C4-2B (cell line): ENCODE data around the gene CCL15.
"Not testable (repeated sequence)": the region's sequence is repeated elsewhere in the genome, so short reads cannot be mapped to it uniquely, and the experiment has no call there.

Experiments used
- H3K27ac ChIP-seq: fragments of 450-650 bp; 2 replicates; pipeline ENCODE4 v1.5.1; 2017
- ZFX ChIP-seq: fragments of 450-650 bp; IDR thresholded peaks from 2 replicates; pipeline ENCODE4 v1.6.1; 2017
- TF ChIP-seq, protein P1 (sequence below): fragments of 450-650 bp; conservative IDR thresholded peaks from 2 replicates; pipeline ENCODE4 v1.5.1; 2017; ENCODE audit warnings: mild to moderate bottlenecking

The CCL15 gene

DNA sequence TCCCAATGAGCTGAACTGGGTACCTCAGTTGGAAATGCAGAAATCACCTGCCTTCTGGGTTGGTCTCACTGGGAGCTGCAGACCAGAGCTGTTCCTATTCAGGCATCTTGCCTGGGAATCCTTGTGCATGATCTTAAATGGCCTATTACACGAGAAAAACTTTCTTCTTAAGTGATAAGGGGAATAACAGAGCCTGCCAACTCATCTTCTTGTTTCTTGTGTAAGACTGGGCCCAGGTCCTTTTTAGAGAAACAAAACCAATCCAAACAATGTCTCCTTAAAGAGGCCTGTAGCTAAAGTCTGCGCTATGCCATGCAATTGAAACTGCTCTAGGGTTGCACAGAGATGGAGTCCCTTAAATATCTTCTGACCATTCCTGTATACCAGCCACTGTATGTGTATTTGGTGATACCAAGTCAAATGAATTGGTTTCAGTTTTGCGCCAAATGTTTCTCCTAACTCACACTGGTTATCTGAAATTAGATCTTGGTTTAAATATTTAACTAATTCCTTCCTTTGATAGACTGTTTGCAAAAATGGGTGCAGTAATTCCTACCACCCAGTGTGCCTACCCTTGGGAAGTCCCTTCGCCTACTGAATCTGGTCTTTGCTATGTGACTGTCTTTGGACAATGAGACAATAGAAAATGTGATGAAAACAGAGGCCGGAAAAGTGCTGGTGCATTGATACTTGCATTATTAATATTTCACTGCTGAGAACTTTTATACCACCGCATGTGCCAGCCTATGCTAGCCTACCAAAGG, 22.9 kb upstream of the CCL15 start:
- TF ChIP-seq, protein P1, sequence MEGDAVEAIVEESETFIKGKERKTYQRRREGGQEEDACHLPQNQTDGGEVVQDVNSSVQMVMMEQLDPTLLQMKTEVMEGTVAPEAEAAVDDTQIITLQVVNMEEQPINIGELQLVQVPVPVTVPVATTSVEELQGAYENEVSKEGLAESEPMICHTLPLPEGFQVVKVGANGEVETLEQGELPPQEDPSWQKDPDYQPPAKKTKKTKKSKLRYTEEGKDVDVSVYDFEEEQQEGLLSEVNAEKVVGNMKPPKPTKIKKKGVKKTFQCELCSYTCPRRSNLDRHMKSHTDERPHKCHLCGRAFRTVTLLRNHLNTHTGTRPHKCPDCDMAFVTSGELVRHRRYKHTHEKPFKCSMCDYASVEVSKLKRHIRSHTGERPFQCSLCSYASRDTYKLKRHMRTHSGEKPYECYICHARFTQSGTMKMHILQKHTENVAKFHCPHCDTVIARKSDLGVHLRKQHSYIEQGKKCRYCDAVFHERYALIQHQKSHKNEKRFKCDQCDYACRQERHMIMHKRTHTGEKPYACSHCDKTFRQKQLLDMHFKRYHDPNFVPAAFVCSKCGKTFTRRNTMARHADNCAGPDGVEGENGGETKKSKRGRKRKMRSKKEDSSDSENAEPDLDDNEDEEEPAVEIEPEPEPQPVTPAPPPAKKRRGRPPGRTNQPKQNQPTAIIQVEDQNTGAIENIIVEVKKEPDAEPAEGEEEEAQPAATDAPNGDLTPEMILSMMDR = no peak
- TF ChIP-seq ZFX = no peak
- H3K27ac ChIP-seq = no peak overlapping the region

DNA sequence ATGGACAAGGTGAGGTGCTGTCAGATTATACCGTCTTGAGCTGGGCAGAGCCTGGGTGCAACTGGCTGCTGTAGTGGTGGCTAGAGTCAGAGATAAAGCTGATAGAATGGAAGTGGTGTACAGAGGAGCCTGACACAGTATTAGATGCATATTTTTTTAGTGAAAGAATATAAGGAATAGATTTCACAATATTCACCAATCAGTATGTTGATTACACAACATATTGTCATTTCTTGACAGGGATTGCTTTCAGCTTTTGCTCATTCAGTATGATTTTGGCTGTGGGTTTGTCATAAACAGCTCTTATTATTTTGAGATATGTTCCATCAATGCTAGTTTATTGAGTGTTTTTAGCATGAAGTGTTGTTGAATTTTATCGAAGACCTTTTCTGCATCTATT, 18.1 kb upstream of the CCL15 start:
- TF ChIP-seq, protein P1 = no peak
- TF ChIP-seq ZFX = no peak
- H3K27ac ChIP-seq = no peak overlapping the region

DNA sequence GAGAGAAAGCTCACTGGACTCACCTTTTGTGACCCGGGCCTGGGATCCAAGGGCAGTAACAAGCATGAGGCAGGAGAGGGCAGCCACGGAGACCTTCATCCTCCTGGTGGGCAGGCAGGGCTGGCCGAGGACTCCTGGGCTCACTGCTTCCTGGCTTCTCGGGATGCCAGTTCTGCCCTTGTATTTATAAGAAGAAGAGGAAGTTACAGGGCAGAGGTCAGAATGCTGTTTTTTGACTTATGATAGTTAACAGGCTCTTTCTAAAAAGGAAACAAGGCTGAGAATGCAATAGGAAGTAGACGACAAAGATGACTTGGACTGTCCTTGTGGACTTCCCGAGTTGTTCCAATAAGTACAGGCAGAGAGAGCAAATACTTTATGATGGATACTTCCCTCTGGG, 16.4 kb upstream of the CCL15 start, which contains the start of gene CCL23:
TSS of gene CCL23 (minus strand) at position 174 of the 400 bp plus-strand sequence. CDS start at position 99, 75 bp downstream.
- no peak within 1 kb of the TSS for H3K27ac ChIP-seq
- no peak for TF ChIP-seq ZFX
- TF ChIP-seq, protein P1 = no peak

DNA sequence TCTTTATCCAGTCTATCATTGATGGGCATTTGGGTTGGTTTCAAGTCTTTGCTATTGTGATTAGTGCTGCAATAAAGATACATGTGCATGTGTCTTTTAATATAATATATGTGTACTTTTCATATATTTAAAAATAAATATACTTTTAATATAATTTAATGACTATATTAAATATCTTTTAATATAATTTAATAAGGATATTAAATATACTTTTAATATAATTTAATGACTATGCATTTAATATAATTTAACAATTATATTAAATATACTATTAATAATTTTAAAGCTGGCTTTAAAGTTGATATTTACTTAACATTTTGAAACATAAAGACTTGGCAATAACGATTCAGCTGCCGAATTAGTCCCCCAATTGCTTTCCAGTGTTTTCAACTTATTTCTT, 15.2 kb upstream of the CCL15 start:
- no peak overlapping the region for H3K27ac ChIP-seq
- TF ChIP-seq, protein P1 = no peak
- no peak for TF ChIP-seq ZFX

DNA sequence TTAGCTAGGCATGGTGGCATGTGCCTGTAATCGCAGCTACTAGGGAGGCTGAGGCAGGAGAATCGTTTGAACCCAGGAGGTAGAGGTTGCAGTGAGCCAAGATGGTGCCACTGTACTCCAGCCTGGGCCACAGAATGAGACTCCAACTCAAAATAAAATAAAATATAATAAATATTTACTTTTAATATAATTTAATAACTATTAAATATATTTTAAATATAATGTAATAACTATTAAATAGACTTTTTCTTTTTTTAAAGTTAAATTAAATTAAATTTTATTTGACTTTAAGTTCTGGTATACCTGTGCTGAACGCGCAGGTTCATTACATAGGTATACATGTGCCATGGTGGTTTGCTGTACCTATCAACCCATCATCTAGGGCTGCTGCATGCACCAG, 14.5 kb upstream of the CCL15 start:
- not testable (repeated sequence) for H3K27ac ChIP-seq

DNA sequence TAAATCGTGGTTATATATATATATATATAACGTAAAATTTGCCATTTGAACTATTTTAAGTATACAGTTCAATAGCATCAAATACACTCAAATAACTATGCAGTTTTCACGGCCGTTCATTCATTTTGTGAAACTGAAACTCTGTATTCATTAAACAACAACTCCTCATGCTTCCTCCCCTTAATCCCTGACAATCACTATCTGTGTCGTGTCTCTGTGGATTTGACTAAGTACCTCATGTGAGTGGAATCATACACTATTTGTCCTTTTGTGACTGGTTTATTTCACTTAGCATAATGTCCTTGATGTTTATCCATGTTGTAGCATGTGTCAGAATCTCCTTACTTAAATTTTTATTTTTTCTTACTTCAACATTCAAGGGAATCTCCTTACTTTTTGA, 13.6 kb upstream of the CCL15 start:
- no peak overlapping the region for H3K27ac ChIP-seq
- TF ChIP-seq, protein P1 = no peak
- no peak for TF ChIP-seq ZFX

DNA sequence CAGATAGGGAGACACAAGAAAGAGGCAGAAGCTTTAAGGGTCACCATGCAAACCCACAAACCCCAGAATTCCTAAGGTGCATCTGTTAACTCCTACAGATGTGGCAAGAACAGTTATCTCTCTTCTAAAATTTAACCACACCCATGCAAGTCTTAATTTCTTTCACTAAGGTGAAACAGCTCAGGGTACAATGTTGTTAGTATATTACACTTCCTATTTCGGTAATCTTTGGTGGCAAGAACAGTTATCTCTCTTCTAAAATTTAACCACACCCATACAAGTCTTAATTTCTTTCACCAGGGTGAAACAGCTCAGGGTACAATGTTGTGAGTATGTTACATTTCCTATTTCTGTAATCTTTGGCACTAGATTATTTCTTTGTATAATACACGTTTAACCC, 9.8 kb upstream of the CCL15 start:
- no peak overlapping the region for H3K27ac ChIP-seq
- no peak for TF ChIP-seq ZFX
- TF ChIP-seq, protein P1 = no peak

DNA sequence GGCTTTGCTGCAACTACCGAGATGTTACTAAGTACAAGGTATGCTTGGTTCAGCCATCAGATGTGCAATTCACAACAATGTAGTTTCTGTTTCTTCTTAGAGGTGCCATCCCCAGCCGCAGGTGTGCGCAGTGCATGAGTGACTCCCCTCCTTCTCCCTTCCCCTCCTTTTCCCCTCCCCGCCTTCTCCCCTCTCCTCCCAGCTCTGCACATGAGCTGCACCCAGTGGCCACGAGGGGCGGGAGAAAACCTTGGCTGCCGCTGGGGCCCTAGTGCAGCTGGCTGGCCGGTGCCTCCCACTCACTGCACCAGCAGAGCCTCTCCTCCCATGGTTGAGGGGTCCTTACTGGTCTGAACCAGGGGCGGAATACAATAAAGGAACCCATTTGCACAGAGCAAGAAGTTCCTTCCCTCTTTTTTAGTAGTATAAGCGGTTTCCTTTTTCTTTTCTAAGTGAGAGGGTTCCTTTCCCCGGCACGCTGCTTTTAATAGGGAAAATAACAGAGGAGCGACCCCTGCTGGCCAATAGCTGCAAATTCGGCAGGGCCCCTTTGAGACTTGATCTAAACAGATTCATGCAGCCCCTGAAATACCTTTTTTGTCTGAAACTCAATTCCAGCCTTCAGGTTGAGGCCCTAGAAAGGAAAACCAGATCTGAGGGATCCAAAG, 7.8 kb upstream of the CCL15 start:
- no peak overlapping the region for H3K27ac ChIP-seq
- TF ChIP-seq ZFX = no peak
- TF ChIP-seq, protein P1 = peak; percentile 85
